ENCODE results near the gene HOXC9. TPM values are rescaled to one million over a fixed set of nuclear protein-coding genes. Genes with fewer than 3 reads are reported as not detected.
A peak's percentile ranks its signal among the peaks of the same experiment; 100 is the strongest.

HOXC9 gene
- total RNA-seq, 4 donors from 2014 or later = 1.5 to 7.8 (median 1.7) TPM; not detected in 1

- Histone ChIP-seq H3K4me1 (peaks cover 0 to 4% of the 10 kb centered on the region in 2 donors), H3K9me3 (no peaks in the 10 kb centered on the region), H3K27me3 (peaks cover 31 to 86% of the 10 kb centered on the region in 2 donors), H3K4me3 (peak overlapping the region in 1 of 2 donors; percentile 33), H3K27ac (peak overlapping the region in 1 of 2 donors; percentile 38), H3K36me3 (no peaks in the 10 kb centered on the region)
- intact Hi-C loops (cut with DNase I; ENCODE audit: low total_unique reads) = no loop called here
- peak in 1 of 2 donors; percentile 34 for TF ChIP-seq POLR2A (IDR thresholded peaks at IDR 0.05)
- TF ChIP-seq CTCF (IDR thresholded peaks at IDR 0.05) = no peak
- DNase-seq = no peak
Measured at GRCh38 chr12:53973236-53974042, 26.5 kb upstream of the HOXC9 start.

DNA sequence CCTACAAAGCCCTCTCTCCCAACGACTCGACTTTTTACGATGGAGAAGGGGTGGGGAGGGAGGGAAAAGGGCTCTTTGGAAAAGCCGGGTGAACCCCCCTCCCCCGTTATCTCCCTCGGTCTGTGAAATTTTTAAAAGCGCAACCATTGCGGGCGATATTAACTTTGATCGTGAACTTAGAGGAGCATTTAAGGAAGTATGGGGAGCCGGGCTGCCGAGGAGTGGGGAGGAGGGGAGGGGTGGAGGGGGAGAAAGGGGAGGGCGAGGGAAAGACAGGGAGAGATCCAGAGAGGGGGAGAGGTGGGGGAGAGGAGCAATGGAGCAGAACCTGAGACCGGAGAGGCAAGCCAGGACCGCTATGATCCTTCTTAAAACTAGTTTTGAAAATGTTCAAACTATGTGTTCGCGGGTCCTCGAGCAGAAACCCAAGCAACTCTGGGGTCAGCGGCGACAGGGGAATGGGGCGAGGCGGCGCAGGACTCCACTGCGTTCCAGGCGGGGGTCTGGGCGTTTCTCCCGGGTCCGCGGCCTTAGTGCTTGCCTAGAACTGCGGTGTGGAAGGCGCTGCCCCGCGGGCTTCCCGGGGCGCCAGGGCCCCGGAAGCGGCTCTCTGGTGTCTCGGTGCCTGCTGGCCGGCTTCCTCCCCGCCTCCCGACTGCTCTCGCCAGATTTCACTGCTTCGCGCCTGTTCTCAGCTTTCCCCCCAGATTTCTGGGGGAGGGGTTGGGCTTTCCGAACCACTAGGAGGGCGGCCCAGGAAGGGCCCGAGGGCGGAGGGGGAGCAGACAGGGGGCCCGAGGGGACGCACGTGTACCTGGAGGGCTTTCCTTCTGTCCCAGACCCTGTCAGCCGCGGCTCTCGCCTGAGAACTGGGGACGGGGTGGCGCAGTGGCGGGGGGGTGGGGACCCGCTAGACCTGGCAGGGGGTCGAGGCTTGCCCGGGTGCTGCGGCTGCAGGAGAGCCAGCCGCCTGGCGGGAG lies 25.6 kb upstream of the HOXC9 start, which contains the start of gene HOTAIR:
TSS of gene HOTAIR (minus strand) at position 871 of the 980 bp plus-strand sequence.
- Histone ChIP-seq H3K4me3 (peak within 1 kb of the TSS in 1 of 2 donors; percentile 33), H3K27ac (peak within 1 kb of the TSS in 1 of 2 donors; percentile 38)

DNA sequence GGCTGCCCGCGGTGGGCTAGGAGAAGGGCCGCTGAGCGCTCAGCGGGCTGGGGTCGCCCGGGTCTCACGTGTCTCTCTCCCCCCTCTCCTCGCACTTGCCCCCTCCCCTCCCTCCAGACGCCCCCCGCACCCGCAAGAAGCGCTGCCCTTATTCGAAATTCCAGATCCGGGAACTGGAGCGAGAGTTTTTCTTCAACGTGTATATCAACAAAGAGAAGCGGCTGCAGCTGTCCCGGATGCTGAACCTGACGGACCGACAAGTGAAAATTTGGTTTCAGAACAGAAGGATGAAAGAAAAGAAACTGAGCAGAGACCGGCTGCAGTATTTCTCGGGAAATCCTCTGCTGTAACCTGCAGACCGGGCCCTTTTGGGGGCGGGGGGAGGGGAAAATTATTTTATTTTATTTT lies 24.9 kb upstream of the HOXC9 start:
- intact Hi-C loops (cut with DNase I; ENCODE audit: low total_unique reads) = no loop called here
- no peaks in the 10 kb centered on the region for H3K9me3 ChIP-seq
- H3K36me3 ChIP-seq = no peaks in the 10 kb centered on the region
- H3K27ac ChIP-seq = no peak overlapping the region
- peak overlapping the region in 1 of 2 donors; percentile 33 for H3K4me3 ChIP-seq
- no peak for DNase-seq
- H3K4me1 ChIP-seq = peaks cover 0 to 4% of the 10 kb centered on the region in 2 donors
- H3K27me3 ChIP-seq = peaks cover 31 to 79% of the 10 kb centered on the region in 2 donors
- no peak for TF ChIP-seq POLR2A (IDR thresholded peaks at IDR 0.05)
- TF ChIP-seq CTCF (IDR thresholded peaks at IDR 0.05) = no peak

More for the DNA sequence above, 25.6 kb upstream of the HOXC9 start, which contains the start of gene HOTAIR:
- intact Hi-C loops (cut with DNase I; ENCODE audit: low total_unique reads) = no loop called here
- H3K4me1 ChIP-seq = peaks cover 0 to 4% of the 10 kb centered on the region in 2 donors
- H3K9me3 ChIP-seq = no peaks in the 10 kb centered on the region
- H3K36me3 ChIP-seq = no peaks in the 10 kb centered on the region
- peaks cover 31 to 84% of the 10 kb centered on the region in 2 donors for H3K27me3 ChIP-seq
- TF ChIP-seq POLR2A (IDR thresholded peaks at IDR 0.05) = peak in 1 of 2 donors; percentile 20
- no peak for TF ChIP-seq CTCF (IDR thresholded peaks at IDR 0.05)
- DNase-seq = peak in 1 of 2 donors; percentile 61

DNA sequence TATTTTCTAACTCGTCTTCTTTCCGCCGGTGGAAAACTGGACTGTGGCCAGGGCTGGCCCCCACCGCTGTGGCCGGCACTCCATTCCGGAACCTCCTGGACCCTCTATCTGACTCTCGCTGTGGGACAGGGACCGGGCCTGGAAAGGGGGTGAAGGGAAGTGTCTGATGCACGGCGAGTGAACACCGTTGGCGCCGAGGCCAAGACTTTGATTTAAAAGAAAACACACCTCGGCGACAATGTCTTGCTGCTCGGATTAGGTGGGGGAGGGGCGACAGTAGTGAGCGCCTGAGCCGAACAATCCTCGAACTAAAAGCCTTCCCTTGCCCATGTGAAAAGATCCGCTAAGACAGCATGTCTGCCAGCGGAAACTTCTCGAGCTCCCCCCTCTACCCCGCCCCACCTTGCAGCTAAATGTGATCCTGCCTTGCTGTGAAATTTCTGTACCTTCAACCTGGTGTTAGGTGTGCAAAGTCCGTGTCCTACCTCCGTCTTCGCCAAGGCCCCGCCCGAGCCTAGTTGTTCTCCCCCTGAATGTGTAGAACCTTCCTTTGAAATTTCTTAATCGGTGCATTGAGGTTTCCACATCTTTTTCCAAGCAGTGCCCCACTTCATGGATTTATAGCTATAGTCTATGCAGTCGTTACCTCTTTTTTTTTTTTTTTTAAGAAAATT lies 24.3 kb upstream of the HOXC9 start:
- TF ChIP-seq POLR2A (IDR thresholded peaks at IDR 0.05) (no peak), CTCF (IDR thresholded peaks at IDR 0.05) (no peak)
- intact Hi-C loops (cut with DNase I; ENCODE audit: low total_unique reads) = no loop called here
- H3K4me1 ChIP-seq = peaks cover 0 to 4% of the 10 kb centered on the region in 2 donors
- no peak overlapping the region for H3K4me3 ChIP-seq
- peaks cover 31 to 79% of the 10 kb centered on the region in 2 donors for H3K27me3 ChIP-seq
- no peak for DNase-seq
- H3K9me3 ChIP-seq = no peaks in the 10 kb centered on the region
- H3K36me3 ChIP-seq = no peaks in the 10 kb centered on the region
- H3K27ac ChIP-seq = no peak overlapping the region
